SHP77 treated with DMSO at 0.1 percent for 48 hours (cell line): ENCODE measurements around the gene KIF5A.
A peak's percentile ranks its signal among the peaks of the same experiment; 100 is the strongest.

ENCODE experiments used
- DNase-seq: peaks from one replicate; lab custom pipeline; 2025; lab: John Stamatoyannopoulos, UW

KIF5A gene

DNA sequence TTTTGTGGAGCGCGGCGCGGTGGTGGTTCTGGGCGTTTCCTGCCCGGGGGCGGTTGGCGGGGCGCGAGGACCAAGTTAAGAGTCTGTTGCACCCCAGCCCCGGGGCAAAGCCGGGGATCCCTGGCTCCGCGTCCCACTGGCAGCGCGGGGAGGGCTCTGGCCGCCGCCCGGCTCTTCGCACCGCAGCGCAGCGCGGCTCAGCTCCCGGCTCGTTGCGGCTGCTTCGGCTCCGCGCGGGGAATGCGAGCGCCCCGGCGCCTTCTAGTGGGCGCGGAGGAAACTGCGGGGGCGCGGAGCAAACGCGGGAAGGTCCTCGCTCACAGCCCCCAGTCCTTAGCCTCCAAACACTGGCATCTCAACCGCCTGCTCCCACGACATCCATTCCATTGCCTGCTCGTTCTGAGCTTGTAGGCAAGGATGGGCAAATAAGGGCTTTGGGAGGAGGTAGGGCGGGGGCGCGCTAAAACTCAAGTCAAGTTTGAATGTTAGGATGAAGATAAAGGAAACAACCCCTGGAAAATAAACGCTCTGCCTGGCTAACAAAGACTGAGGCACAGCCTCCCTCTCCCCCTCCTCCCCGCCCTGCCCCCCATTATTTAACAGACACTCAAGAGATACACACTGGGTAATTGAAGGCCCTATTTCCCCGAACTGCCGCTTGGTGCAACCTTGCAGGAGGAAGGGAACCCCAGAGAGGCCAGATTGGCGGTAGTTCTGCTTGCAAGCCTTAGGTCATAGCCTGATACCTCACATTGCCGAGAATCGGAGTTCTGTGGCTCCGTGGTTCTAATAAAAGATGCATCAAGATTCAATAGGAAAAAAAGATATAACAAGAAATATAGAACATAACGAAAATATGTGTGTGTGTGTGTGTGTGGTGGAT is 83.4 kb downstream of the KIF5A start, which contains the start of gene B4GALNT1:
B4GALNT1 (minus strand) TSS at position 244 of the 883 bp plus-strand sequence. CDS start 1,069 bp downstream, outside the sequence.
- DNase-seq = peak; percentile 76
